NOMO-1 (cell line): ENCODE data around the gene NOP9.

Source experiments
- DNase-seq, 2 experiments: peaks; one replicate each; lab custom pipeline; 2025; ENCODE audit not compliant: unreplicated experiment in 2 of 2; lab: John Stamatoyannopoulos, UW

Gene NOP9

DNA sequence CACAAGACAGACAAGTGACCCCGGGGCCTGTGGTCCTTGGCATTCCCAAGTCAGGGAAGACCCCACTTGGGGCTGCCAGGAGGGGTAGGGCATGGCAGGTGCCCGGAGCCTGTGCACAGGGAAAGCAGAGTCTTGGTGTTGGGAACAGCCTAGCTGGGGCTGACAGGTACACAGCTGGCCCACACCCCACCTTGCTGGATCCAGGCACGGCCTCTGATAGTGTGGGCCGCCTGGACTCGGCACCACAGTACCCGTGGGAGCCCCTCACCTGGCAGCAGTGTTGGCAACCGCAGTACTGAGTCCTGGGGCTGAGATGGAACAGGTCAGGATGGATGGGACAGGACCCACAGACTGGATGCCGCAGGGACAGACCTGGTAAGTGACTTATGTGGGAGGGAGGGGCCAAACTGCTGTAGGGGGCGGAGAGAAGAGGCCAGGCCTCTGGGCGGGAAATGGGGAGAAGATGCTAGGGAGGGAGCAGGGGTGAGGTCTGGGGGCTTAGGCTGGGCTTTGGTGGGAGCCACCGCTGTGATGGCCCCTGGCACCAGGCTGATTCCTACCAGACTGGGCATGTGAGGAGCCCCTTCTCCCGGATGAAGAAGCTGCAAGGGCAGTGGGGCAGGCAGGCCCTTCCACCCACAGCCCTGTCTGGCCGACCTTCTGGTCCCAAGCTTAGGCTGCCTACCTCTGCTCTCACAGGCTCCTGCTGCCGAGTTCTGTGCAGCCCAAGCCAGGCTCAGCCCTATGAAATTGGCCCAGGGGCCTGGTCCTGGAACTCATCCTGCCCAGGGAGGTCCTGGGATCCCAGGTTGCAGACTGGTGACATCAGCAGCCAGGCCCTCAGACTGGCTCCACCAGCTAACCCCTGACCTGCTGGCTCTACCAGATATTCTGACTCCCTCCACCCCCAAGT, 36.6 kb upstream of the NOP9 start, which contains the start of gene TGM1:
Gene TGM1 (minus strand): TSS at position 357 of the 913 bp plus-strand sequence. CDS start 825 bp downstream, outside the sequence.
- DNase-seq = no peak

DNA sequence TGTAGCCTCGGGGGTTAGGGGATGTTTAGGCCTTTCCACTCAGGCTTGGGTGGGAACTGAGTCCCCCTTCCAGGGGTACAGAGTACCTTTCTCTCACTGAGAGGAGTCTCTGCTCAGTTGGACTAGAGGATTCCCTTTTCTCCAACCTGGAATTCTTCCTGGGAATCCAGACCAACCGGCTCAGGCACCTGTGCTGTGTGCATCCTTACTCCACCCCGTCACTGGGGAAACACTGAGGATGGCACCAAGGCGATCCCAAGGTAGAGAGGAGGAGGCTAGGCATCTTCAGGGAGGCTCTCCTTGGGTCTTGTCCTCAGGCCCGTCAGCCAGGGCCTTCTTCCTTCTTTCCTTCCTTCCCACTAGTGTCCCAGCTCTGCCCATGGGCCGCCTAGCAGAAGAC, 35.8 kb upstream of the NOP9 start:
- DNase-seq = no peak

GRCh38 chr14:24264298-24264697, 35.4 kb upstream of the NOP9 start:
- no peak for DNase-seq

- no peak for DNase-seq
Measured at GRCh38 chr14:24266344-24267244, 33.1 kb upstream of the NOP9 start.

DNA sequence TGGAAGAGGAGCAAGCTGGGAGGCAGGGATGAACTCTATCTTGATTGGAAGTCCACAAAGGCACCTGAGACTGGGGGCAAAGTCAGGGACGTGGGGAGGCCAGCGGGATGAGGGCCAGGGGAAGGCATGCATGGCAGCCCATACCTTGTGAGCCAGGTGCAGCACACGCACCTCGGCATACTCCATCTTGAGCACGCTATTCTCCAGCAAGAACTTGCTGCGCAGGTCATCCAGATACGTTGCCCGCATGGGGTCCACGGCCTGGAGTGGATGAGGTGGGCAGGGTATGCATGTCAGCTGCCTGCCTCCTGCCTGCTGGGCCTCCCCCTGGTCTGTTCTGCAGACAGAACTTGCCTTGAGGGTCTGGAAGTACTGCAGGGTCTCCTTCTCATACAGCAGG, 32.1 kb upstream of the NOP9 start:
- DNase-seq = no peak

DNA sequence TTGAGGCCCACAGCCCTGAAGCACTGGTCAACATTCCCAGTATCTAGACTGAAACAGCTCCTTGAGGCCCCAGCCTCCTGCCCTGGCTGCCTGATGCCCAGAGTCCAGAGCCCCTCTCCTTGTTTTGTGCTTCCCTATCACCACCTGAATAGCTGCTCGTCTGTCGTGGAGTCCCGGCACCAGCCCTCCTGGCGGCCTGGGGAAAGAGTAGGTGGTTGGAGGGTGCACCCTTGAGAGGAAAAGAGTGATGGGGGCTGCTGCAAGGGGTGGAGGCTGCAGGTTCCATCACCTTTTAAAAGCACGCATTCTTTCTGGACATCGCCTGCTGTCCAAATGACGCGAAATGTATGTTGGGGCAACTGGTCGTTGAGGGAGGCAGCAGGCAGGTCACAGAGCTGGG, 31.4 kb upstream of the NOP9 start:
- no peak for DNase-seq

DNA sequence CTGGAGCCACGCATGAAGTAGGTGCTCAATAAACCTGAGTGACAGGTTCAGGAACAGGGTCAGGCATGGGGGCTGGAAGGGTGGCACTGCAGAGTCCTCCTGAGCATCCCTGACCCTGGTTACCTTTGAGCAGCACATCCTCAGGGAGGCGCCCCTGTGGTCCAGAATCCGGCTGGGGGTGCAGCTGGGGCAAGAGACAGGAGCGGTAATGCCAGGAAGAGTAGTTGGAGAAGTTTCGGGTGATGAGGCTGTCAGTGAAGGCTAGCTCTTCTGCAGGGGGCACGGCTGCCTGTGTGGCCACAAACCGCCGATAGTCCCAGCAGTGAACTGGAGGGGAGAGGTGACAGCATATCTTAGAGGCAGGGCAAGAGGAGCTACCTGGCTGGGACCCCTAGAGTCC, 30.3 kb upstream of the NOP9 start:
- no peak for DNase-seq

GRCh38 chr14:24269910-24270536, 29.6 kb upstream of the NOP9 start:
- DNase-seq = no peak

GRCh38 chr14:24270537-24271133, 29.0 kb upstream of the NOP9 start:
- DNase-seq = no peak

DNA sequence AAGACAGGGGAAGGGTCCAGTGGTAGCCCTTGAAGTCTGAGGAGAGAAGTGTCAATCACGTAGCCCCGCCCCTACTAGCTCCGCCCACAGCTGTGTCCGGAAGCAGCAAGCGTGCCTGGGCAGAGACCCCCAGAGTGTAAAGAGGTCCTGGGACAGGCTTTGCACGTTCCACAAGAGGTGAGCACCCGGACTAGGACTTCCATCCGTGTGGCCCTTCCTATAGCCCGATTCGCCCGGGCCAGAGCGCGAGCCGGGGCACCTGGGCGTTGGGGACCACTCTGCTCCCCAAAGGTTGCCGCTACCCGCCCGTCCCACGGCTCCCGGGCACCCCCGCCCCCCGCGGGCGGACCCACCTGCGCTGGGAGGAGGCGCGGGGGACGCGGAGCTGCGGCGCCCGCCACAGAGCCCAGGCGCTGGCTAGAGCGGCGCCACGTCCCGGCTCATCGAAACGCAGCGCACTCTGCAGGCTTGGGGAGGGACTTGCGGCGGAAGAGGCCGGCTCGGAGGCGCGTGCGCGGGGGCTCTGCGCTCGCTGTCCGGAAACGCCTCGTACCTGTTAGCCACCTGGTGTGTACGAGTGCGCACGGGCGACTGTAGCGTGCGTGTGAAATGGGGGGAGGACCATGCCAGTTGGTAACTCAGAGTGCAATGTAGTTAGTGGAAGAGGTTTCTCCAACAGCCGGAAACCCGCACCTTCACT, 28.4 kb upstream of the NOP9 start, which contains the start of gene RABGGTA:
Gene RABGGTA (minus strand): TSS at position 464 of the 700 bp plus-strand sequence. CDS start 482 bp downstream, outside the sequence.
- DNase-seq = peak; percentile 78 to 91

DNA sequence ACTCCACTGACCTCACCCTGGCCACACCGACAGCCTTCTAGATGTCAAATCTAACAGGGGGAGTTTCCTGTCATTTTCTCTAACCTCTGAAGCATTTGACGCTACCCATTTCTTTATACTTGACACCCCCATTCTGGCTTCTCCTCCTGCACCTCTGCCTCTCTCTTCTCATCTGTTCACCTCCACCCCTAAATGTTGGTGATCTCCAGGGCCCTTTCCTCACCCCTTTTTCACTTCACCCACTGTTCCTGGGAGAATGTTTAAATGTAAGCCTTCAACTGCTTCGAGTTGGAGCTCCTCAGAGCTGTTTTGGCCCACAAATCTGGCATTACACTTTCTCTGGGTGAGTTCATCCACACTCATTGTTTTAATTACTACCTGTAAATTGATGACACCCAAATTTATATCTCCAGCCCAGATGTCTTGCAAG, 27.8 kb upstream of the NOP9 start:
- no peak for DNase-seq

DNA sequence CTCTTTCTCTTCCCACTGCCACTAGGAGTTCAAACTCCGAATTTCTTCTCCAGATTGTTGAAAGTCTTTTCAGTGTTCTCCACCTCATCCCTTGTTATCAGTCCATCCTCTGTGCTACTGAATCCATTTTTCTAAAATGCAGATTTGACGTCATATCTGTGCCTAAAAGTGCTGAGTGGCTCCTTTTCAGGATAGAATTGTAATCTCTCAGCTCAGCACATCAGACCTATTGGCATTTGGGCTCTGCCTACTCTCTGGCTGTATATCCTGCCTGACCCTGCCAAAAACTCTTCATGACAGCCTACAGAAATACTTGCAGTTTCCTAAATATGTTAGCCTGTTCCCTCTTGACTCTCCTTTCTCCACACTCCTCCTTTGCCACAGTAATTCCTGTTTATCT, 27.2 kb upstream of the NOP9 start:
- DNase-seq = no peak

DNA sequence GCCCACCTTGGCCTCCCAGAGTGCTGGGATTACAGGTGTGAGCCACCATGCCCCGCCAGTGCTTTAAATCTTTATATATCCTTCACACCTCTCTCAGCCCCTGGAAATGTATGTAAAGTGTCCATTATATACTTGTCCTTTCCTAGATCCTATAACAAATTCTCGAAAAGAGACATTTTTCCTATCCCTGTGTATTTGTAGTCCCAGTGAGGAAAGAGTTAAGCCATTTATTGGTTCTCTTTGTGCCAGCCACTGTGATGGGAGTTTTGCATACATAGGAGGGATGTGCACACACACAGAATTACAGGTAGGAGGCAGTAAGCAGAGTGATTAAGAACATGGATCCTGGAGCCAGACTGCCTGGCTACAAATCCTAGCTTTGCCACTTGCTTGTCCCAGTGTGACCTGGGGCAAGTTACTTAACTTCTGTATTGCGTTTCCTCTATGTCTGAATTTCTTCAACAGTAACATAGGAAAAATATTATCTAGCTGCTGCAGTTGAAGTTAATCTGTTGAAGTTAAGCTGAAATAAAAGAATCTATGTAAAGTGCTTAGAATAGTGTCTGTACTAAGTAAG, 26.1 kb upstream of the NOP9 start:
- no peak for DNase-seq

DNA sequence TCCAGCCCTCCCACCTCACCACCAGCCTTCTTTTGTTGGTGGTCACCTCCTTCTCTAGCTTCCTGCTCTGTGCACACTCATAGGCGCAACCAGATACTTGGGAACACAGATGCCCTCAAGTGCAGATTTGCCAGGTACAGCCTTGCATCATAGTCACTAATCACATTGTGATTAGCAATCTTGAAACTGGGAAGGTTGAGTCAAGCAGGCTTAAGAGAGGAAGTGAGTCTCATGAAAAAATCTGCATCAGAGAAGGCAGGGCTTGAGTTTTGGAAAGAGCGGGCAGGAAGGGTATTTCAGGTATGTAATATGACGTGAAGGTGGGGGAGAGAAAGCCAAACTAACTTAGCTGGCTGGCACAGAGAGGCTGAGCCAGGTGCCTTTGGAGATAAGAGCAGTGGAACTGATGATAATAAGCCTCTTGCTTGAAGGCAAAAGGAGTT, 25.5 kb upstream of the NOP9 start:
- DNase-seq = peak; percentile 75 to 92

- no peak for DNase-seq
Measured at GRCh38 chr14:24277071-24277470, 22.6 kb upstream of the NOP9 start.

DNA sequence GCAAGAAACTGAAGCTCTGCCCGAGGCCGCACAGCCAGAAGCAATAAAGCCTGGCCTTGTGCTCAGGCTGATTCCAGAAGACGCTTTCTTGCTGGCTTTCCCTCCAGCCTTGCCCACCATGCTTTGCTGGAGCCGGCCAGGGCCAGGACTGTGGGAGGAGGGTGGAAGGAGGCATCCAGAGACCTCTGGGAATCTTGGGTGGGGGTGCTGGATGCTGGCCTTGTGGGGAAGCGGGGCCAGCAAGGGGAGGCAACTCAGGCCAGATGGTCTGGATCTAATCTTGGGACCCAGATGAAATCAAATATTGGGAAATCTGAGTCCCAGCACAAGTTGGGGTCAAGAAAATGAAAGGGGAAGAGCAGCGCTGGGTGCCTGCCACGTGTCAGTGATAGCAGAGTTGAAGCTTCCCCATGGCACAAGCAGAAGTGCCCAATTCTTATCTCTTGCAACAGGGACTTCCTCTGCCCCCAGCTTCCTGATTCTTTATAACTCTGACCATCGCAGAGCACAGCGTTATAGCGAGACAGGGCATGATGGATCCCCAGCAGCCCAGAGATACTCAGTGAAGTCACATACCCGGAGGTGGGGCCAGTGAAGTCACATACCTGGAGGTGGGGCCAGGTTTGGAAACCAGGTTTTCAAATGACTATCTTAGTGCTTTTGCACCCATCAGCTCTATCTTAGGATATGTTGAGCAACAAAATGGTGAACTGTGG, 21.9 kb upstream of the NOP9 start:
- DNase-seq = peak; percentile 82 to 86

DNA sequence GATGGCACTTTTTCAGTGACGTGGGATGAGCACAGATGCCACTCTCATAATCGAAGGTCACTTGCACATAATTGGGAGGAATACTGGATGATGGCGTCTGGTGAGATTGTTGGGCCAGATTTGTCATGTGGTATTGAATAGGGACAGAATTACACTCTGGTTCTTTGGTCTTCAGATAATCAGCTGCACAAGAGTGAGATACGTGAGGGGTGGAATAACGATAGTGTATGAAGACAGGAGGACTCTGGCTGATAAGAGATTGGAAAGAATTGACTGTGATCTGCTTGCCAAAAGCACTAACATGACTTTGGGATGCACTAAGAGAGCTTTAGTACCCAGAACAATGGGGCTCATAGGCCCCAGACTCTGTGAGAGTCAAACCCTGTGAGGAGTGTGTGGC, 21.2 kb upstream of the NOP9 start:
- no peak for DNase-seq

DNA sequence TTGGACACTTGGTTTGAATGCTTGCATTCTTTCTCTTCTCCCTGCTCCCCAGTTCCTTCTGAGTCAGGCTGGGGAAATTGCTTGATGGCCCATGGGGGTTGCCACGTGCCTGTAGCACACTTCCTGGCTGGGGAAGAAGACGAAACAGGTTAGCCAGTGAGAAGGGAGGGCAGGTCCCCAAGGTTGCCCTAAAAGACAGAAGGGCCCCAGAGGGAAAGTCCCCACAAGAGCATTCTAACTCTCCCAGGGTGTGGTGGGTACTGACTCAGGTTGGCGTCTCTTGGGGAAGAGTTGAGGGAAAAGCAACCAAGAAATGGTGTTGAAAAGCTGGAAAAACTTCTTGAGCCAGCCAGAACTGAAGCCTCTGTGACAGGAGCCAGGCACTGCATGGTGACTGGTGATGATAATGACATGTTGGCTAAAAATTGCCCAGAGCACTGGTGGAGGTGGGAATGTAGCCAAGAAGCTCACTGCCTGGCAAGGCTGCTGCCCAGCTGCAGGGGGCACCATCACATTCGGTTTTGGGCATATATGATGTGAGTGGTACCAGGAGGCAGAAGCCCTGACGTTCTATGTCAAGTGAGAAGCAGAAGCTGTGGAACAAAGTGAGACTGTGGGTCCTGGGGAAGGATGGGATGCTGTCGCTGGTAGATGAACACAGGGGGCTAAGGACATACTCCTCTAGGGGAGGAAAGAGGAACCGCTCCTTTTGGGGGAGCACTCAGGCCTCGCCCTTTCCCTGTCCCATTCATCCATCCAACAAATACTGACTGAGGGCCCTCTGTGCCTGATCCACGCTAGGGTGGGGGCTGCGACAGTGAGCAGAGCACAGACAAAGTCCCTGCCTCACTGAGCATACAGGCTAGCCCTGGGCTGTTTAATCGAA, 20.1 kb upstream of the NOP9 start:
- DNase-seq = peak; percentile 3 to 11
